Thoracic aorta (tissue), 2 donors: Measurements from ENCODE around the gene TENM4. TPM values are rescaled to one million over a fixed set of nuclear protein-coding genes. Genes with fewer than 3 reads are reported as not detected.

Experiments
- ATAC-seq: fragments of 150-250 bp; one replicate; pipeline ENCODE4 v1.8.0; 2017; ENCODE audit warnings: low read depth; ENCODE audit not compliant: insufficient number of reproducible peaks, low FRiP score
- DNase-seq: peaks from one replicate; pipeline ENCODE4 v3.0.0-alpha.2; 2020; ENCODE audit warnings: low spot score
- H3K27ac ChIP-seq, 2 donors: fragments of 200-600 bp; sonication (generic); 1 replicate in 1 of 2; 2 replicates in 1 of 2; pipeline ENCODE4 v1.5.1; 2016; ENCODE audit warnings: mild to moderate bottlenecking in 2 of 2, moderate library complexity in 2 of 2
- H3K27me3 ChIP-seq: fragments of 200-600 bp; sonication (generic); replicated peaks from 2 replicates; pipeline ENCODE4 v1.6.0; 2016; ENCODE audit warnings: mild to moderate bottlenecking; ENCODE audit not compliant: insufficient read depth
- H3K36me3 ChIP-seq: fragments of 200-600 bp; sonication (generic); one replicate; pipeline ENCODE4 v1.5.1; 2016
- H3K4me1 ChIP-seq, 2 donors: fragments of 200-600 bp; sonication (generic); 1 replicate in 1 of 2; 2 replicates in 1 of 2; pipeline versions ENCODE4 v1.5.1 to v1.6.0; 2016; ENCODE audit warnings: low read depth in 2 of 2, mild to moderate bottlenecking in 1 of 2; ENCODE audit not compliant: control insufficient read depth in 1 of 2
- H3K4me3 ChIP-seq: fragments of 200-600 bp; sonication (generic); 2 replicates; pipeline ENCODE4 v1.5.1; 2016; ENCODE audit warnings: mild to moderate bottlenecking
- H3K9me3 ChIP-seq: fragments of 200-600 bp; sonication (generic); 2 replicates; pipeline ENCODE4 v1.5.1; 2016
- CTCF ChIP-seq: fragments of 200-600 bp; sonication (generic); IDR thresholded peaks from one replicate; pipeline ENCODE4 v1.5.1; 2019; ENCODE audit warnings: antibody characterized with exemption
- total RNA-seq, 2 donors: library from RNA; depleted of rRNA; stranded (reverse); fragments of >200 nt; gene quantifications; one replicate each; pipeline versions ENCODE4 v1.1.0 to v1.2.3, GENCODE V29; 2016

TENM4 gene
- total RNA-seq, 2 donors from 2014 or later, result 6.1 to 13.3 TPM

GRCh38 chr11:79346021-79346420 lies 94.8 kb downstream of the TENM4 start:
- Histone ChIP-seq H3K27ac (no peak overlapping the region), H3K27me3 (no peaks in the 10 kb centered on the region)
- TF ChIP-seq CTCF, result no peak

GRCh38 chr11:79344753-79345294 lies 96.0 kb downstream of the TENM4 start:
- no peaks in the 10 kb centered on the region for H3K36me3 ChIP-seq
- no peaks in the 10 kb centered on the region for H3K4me1 ChIP-seq
- DNase-seq (no peak), ATAC-seq (no peak)
- H3K27me3 ChIP-seq, result no peaks in the 10 kb centered on the region
- TF ChIP-seq CTCF, result no peak
- H3K27ac ChIP-seq, result no peak overlapping the region
- no peak overlapping the region for H3K4me3 ChIP-seq
- no peaks in the 10 kb centered on the region for H3K9me3 ChIP-seq

More at GRCh38 chr11:79346021-79346420, 94.8 kb downstream of the TENM4 start:
- no peak for DNase-seq
- Histone ChIP-seq H3K4me3 (no peak overlapping the region), H3K4me1 (no peaks in the 10 kb centered on the region), H3K36me3 (no peaks in the 10 kb centered on the region), H3K9me3 (no peaks in the 10 kb centered on the region)
- no peak for ATAC-seq

- no peak for TF ChIP-seq CTCF
- no peak for ATAC-seq
These were observed 98.1 kb downstream of the TENM4 start for GRCh38 chr11:79342686-79343085.

GRCh38 chr11:79342236-79342635 lies 98.6 kb downstream of the TENM4 start:
- no peak for TF ChIP-seq CTCF
- Histone ChIP-seq H3K27ac (no peak overlapping the region), H3K9me3 (no peaks in the 10 kb centered on the region), H3K4me3 (no peak overlapping the region), H3K36me3 (no peaks in the 10 kb centered on the region), H3K27me3 (no peaks in the 10 kb centered on the region), H3K4me1 (no peaks in the 10 kb centered on the region)
- ATAC-seq, result no peak
- DNase-seq, result no peak

More at GRCh38 chr11:79342686-79343085, 98.1 kb downstream of the TENM4 start:
- no peak overlapping the region for H3K4me3 ChIP-seq
- no peaks in the 10 kb centered on the region for H3K4me1 ChIP-seq
- no peak overlapping the region for H3K27ac ChIP-seq
- no peak for DNase-seq
- H3K27me3 ChIP-seq, result no peaks in the 10 kb centered on the region
- no peaks in the 10 kb centered on the region for H3K9me3 ChIP-seq
- no peaks in the 10 kb centered on the region for H3K36me3 ChIP-seq

GRCh38 chr11:79340535-79340934 lies 100.3 kb downstream of the TENM4 start:
- TF ChIP-seq CTCF, result no peak
- H3K4me1 ChIP-seq, result no peaks in the 10 kb centered on the region
- DNase-seq (no peak), ATAC-seq (no peak)
- no peaks in the 10 kb centered on the region for H3K36me3 ChIP-seq
- no peaks in the 10 kb centered on the region for H3K27me3 ChIP-seq
- H3K4me3 ChIP-seq, result no peak overlapping the region
- H3K27ac ChIP-seq, result no peak overlapping the region
- no peaks in the 10 kb centered on the region for H3K9me3 ChIP-seq
